Parathyroid adenoma (tissue), 2 donors: ENCODE results near the gene SAXO1.

ENCODE experiments used
- H2AFZ ChIP-seq: fragments of 300-600 bp; sonication (generic); one replicate; pipeline ENCODE4 v1.7.0; 2017; ENCODE audit warnings: antibody characterized with exemption, mild to moderate bottlenecking
- H3K27ac ChIP-seq: fragments of 300-600 bp; sonication (generic); one replicate; pipeline ENCODE4 v1.7.0; 2017
- H3K27me3 ChIP-seq: fragments of 300-600 bp; sonication (generic); one replicate; pipeline ENCODE4 v1.7.0; 2017; ENCODE audit warnings: low read length; ENCODE audit not compliant: control insufficient read depth, insufficient read depth
- H3K36me3 ChIP-seq: fragments of 300-600 bp; sonication (generic); one replicate; pipeline ENCODE4 v1.7.0; 2017; ENCODE audit warnings: low read length; ENCODE audit not compliant: control insufficient read depth, insufficient read depth
- H3K4me1 ChIP-seq: fragments of 300-600 bp; sonication (generic); one replicate; pipeline ENCODE4 v1.7.0; 2017; ENCODE audit warnings: control low read depth
- H3K4me2 ChIP-seq: fragments of 300-600 bp; sonication (generic); one replicate; pipeline ENCODE4 v1.7.0; 2017; ENCODE audit warnings: low read length
- H3K4me3 ChIP-seq: fragments of 300-600 bp; sonication (generic); one replicate; pipeline ENCODE4 v1.7.0; 2017; ENCODE audit warnings: low read depth, low read length
- H3K79me2 ChIP-seq: fragments of 300-600 bp; sonication (generic); one replicate; pipeline ENCODE4 v1.7.0; 2017; ENCODE audit warnings: control low read depth
- H3K9ac ChIP-seq: fragments of 300-600 bp; sonication (generic); one replicate; pipeline ENCODE4 v1.7.0; 2017; ENCODE audit warnings: mild to moderate bottlenecking
- H3K9me3 ChIP-seq: fragments of 300-600 bp; sonication (generic); one replicate; pipeline ENCODE4 v1.7.0; 2017; ENCODE audit warnings: low read length; ENCODE audit not compliant: control insufficient read depth
- CTCF ChIP-seq: fragments of 300-600 bp; sonication (generic); IDR thresholded peaks from one replicate; pipeline ENCODE4 v1.7.0; 2017; ENCODE audit warnings: antibody characterized with exemption, mild to moderate bottlenecking
- donor health status: primary hyperparathyroidism.

Gene SAXO1

DNA sequence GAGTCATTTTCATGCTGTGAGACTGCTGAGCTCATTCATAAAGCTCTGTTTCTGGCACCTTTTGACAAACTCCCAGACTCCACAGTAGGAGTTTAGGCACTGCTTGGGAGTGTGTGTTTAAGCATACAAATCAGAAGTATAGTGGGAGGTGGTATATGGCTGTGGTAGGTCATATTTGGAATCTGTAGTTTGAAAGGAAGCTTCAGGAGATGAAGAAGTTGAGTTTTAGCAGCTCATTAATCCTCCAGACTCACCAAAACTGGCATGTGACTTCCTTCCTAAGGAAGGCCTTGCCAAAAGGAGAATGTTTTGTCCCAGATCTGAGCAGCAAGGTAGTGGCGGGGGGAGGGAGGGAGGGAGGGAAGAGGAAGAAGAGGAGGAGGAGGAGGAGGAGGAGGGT lies 52.8 kb downstream of the SAXO1 start:
- Histone ChIP-seq H2AFZ (no peak overlapping the region), H3K9ac (no peak overlapping the region), H3K4me1 (no peaks in the 10 kb centered on the region), H3K4me2 (no peak overlapping the region), H3K27ac (no peak overlapping the region), H3K4me3 (no peak overlapping the region), H3K9me3 (no peaks in the 10 kb centered on the region), H3K36me3 (no peaks in the 10 kb centered on the region), H3K79me2 (no peaks in the 10 kb centered on the region), H3K27me3 (no peaks in the 10 kb centered on the region)
- TF ChIP-seq CTCF: no peak

DNA sequence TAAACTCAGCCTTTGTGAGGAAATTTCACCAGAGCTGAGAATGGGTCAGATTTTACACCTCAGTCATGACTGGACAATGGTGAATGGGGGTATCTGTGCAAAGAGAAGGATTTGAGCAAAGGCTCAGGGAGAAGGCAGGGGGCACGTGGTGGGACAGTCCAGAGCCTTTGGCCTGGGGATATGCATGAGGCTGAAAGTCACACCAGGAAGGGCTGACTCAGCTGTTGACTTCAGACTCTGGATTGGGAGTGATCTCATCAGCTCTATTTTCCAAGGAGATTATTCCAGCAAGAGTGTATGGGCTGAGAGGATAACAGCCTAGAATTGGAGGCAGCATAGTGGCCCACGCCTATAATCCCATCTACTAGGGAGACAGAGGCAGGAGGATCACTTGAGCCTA lies 53.6 kb downstream of the SAXO1 start:
- Histone ChIP-seq H3K79me2 (no peaks in the 10 kb centered on the region), H3K9me3 (no peaks in the 10 kb centered on the region), H3K4me1 (no peaks in the 10 kb centered on the region), H3K27ac (no peak overlapping the region), H3K9ac (no peak overlapping the region), H2AFZ (no peak overlapping the region), H3K4me2 (no peak overlapping the region), H3K4me3 (no peak overlapping the region), H3K27me3 (no peaks in the 10 kb centered on the region), H3K36me3 (no peaks in the 10 kb centered on the region)
- no peak for TF ChIP-seq CTCF

- H2AFZ ChIP-seq: no peak overlapping the region
- H3K9me3 ChIP-seq: no peaks in the 10 kb centered on the region
- no peak overlapping the region for H3K9ac ChIP-seq
- H3K79me2 ChIP-seq: no peaks in the 10 kb centered on the region
- no peaks in the 10 kb centered on the region for H3K4me1 ChIP-seq
- no peaks in the 10 kb centered on the region for H3K27me3 ChIP-seq
- H3K4me2 ChIP-seq: no peak overlapping the region
- H3K27ac ChIP-seq: no peak overlapping the region
- no peak for TF ChIP-seq CTCF
- H3K4me3 ChIP-seq: no peak overlapping the region
- H3K36me3 ChIP-seq: no peaks in the 10 kb centered on the region
Measured at GRCh38 chr9:18978188-18978587, 54.8 kb downstream of the SAXO1 start.

DNA sequence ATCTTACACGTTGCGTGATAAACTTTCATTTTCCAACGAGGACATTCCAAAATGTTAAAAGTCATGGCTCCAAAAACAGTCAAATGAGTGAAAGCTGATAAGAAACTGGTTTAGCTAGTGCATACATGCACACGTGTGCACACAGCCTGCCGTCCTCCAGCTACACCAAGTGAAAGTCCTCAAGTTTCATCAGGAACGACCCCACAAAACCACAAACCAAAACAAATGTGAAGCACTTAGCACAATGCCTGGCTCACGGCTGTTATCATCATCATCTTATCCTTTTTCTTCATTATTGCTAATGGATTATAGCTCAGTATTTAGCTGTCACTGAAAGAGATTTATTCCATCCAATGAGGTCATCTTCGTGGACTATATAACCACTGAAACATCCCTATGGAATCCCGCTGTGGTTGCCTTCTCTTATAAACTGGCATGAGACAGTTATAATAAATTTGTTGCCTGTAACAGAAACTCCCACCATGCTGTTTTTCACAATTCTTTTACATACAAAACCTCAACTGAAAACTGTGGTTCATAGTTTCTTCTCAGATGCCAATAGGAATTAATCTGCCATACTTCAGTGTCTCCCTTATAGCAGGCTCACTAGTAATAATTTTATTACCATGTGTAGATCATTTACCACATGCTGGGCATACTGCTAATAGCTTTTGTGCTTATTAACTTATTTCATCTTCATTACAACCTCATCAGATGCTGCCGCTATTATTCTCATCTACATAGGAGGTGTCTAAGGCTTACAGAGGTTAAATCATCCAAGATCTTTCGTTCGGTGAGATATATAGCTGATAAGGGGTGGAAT lies 56.1 kb downstream of the SAXO1 start:
- no peak overlapping the region for H3K9ac ChIP-seq
- no peak for TF ChIP-seq CTCF
- H3K4me3 ChIP-seq: no peak overlapping the region
- H2AFZ ChIP-seq: no peak overlapping the region
- no peaks in the 10 kb centered on the region for H3K36me3 ChIP-seq
- H3K27me3 ChIP-seq: no peaks in the 10 kb centered on the region
- H3K4me2 ChIP-seq: peak overlapping the region; percentile 11
- H3K79me2 ChIP-seq: no peaks in the 10 kb centered on the region
- no peaks in the 10 kb centered on the region for H3K4me1 ChIP-seq
- no peak overlapping the region for H3K27ac ChIP-seq
- H3K9me3 ChIP-seq: no peaks in the 10 kb centered on the region

GRCh38 chr9:18976221-18976708 lies 56.7 kb downstream of the SAXO1 start:
- no peak for TF ChIP-seq CTCF
- Histone ChIP-seq H3K27me3 (no peaks in the 10 kb centered on the region), H2AFZ (no peak overlapping the region)

More at GRCh38 chr9:18976221-18976708, 56.7 kb downstream of the SAXO1 start:
- Histone ChIP-seq H3K79me2 (no peaks in the 10 kb centered on the region), H3K9me3 (no peaks in the 10 kb centered on the region), H3K4me3 (no peak overlapping the region), H3K4me1 (no peaks in the 10 kb centered on the region), H3K36me3 (no peaks in the 10 kb centered on the region), H3K9ac (no peak overlapping the region), H3K27ac (no peak overlapping the region), H3K4me2 (peak overlapping the region; percentile 11)
